Neural cell (in vitro differentiated cells): ENCODE measurements around the gene CNGA3. TPM values are rescaled to one million over a fixed set of nuclear protein-coding genes. Genes with fewer than 3 reads are reported as not detected.

Experiments
- H2AFZ ChIP-seq: fragments of 200-600, 300-800 bp; sonication (generic), shearing (Covaris generic); 2 replicates; pipeline ENCODE4 v1.6.0; 2014; ENCODE audit warnings: low read depth, mild to moderate bottlenecking, antibody characterized with exemption, low read length, moderate library complexity
- H3F3A ChIP-seq: fragments of 200-600 bp; shearing (Covaris generic); 2 replicates; pipeline ENCODE4 v1.6.1; 2016; ENCODE audit warnings: mild to moderate bottlenecking, moderate library complexity, mixed read lengths, antibody characterized with exemption, low read length; ENCODE audit not compliant: insufficient read depth, poor library complexity, severe bottlenecking
- H3K27ac ChIP-seq: fragments of 200-600, 300-800 bp; sonication (generic), shearing (Covaris generic); 2 replicates; pipeline ENCODE4 v1.5.1; 2014; ENCODE audit warnings: mild to moderate bottlenecking, low read length, moderate library complexity
- H3K27me3 ChIP-seq: fragments of 300-800, 200-600 bp; sonication (generic), shearing (Covaris generic); 2 replicates; pipeline ENCODE4 v1.6.0; 2014; ENCODE audit warnings: mild to moderate bottlenecking, low read depth, low read length, moderate library complexity; ENCODE audit not compliant: insufficient read depth
- H3K36me3 ChIP-seq: fragments of 300-800, 200-600 bp; sonication (generic), shearing (Covaris generic); 2 replicates; pipeline ENCODE4 v1.5.1; 2014; ENCODE audit warnings: mild to moderate bottlenecking, antibody characterized with exemption, low read length, moderate library complexity; ENCODE audit not compliant: insufficient read depth
- H3K4me2 ChIP-seq: fragments of 300-800, 200-600 bp; sonication (generic), shearing (Covaris generic); 2 replicates; pipeline ENCODE4 v1.6.0; 2014; ENCODE audit warnings: mild to moderate bottlenecking, low read length
- H3K4me3 ChIP-seq: fragments of 300-800, 200-600 bp; sonication (generic), shearing (Covaris generic); 2 replicates; pipeline ENCODE4 v1.5.1; 2014; ENCODE audit warnings: mild to moderate bottlenecking, low read length, moderate library complexity
- H3K79me2 ChIP-seq: fragments of 200-600 bp; shearing (Covaris generic); replicated peaks from 2 replicates; pipeline ENCODE4 v1.6.0; 2014; ENCODE audit warnings: mild to moderate bottlenecking, low read length, moderate library complexity; ENCODE audit not compliant: insufficient read depth
- H3K9ac ChIP-seq: fragments of 300-800, 200-600 bp; sonication (generic), shearing (Covaris generic); 2 replicates; pipeline ENCODE4 v1.6.1; 2016; ENCODE audit warnings: mild to moderate bottlenecking, low read length, mixed read lengths
- H3K9me2 ChIP-seq: fragments of 200-600 bp; shearing (Covaris generic); 2 replicates; pipeline ENCODE4 v1.6.1; 2016; ENCODE audit warnings: mild to moderate bottlenecking, low read length, mixed read lengths; ENCODE audit not compliant: insufficient read depth
- H3K9me3 ChIP-seq: fragments of 200-600, 300-800 bp; sonication (generic), shearing (Covaris generic); 2 replicates; pipeline ENCODE4 v1.6.1; 2016; ENCODE audit warnings: mild to moderate bottlenecking, mixed run types, low read length, moderate library complexity, mixed read lengths
- H4K20me1 ChIP-seq: fragments of 200-600 bp; shearing (Covaris generic); 2 replicates; pipeline ENCODE4 v1.6.1; 2016; ENCODE audit warnings: mild to moderate bottlenecking, mixed run types; ENCODE audit not compliant: insufficient read depth
- EP300 ChIP-seq: fragments of 450-650 bp; conservative IDR thresholded peaks from 2 replicates; pipeline ENCODE4 v1.6.1; 2014; ENCODE audit warnings: antibody characterized with exemption, mild to moderate bottlenecking, moderate library complexity; ENCODE audit not compliant: poor library complexity, severe bottlenecking
- EZH2 ChIP-seq: fragments of 200-600, 300-800 bp; shearing (Covaris generic), sonication (generic); IDR thresholded peaks from 2 replicates; pipeline ENCODE4 v1.6.1; 2014; ENCODE audit warnings: antibody characterized with exemption, low read length, borderline replicate concordance, mild to moderate bottlenecking; ENCODE audit not compliant: insufficient read depth, poor library complexity, severe bottlenecking
- MXI1 ChIP-seq: fragments of 450-650 bp; conservative IDR thresholded peaks from 2 replicates; pipeline ENCODE4 v1.6.1; 2014; ENCODE audit warnings: antibody characterized with exemption, mild to moderate bottlenecking; ENCODE audit not compliant: poor library complexity, severe bottlenecking
- POLR2AphosphoS5 ChIP-seq: IDR thresholded peaks from 2 replicates; pipeline ENCODE4 v1.6.1; 2012
- RAD21 ChIP-seq: fragments of 450-650 bp; conservative IDR thresholded peaks from 2 replicates; pipeline ENCODE4 v1.6.1; 2014; ENCODE audit warnings: antibody characterized with exemption, mild to moderate bottlenecking, moderate library complexity
- REST ChIP-seq: IDR thresholded peaks from 2 replicates; pipeline ENCODE4 v1.6.1; 2012; ENCODE audit warnings: borderline replicate concordance
- SMC3 ChIP-seq: fragments of 450-650 bp; conservative IDR thresholded peaks from 2 replicates; pipeline ENCODE4 v1.6.1; 2014; ENCODE audit warnings: antibody characterized with exemption, mild to moderate bottlenecking, moderate library complexity; ENCODE audit not compliant: poor library complexity
- TAF1 ChIP-seq: IDR thresholded peaks from 2 replicates; pipeline ENCODE4 v1.6.1; 2012; ENCODE audit warnings: low read depth
- polyA plus RNA-seq: library from polyadenylated mRNA; depleted of rRNA; stranded (reverse); fragments of >200 nt; gene quantifications from 2 replicates; pipeline ENCODE4 v1.2.3, GENCODE V29; 2014
- TF ChIP-seq, protein P1 (sequence below): fragments of 450-650 bp; IDR thresholded peaks from 2 replicates; pipeline ENCODE4 v1.5.1; 2014; ENCODE audit warnings: antibody characterized with exemption, mild to moderate bottlenecking, moderate library complexity; ENCODE audit not compliant: poor library complexity, severe bottlenecking

CNGA3 gene
- polyA plus RNA-seq, 1 donor from 2014 or later, result 0.64 TPM

DNA sequence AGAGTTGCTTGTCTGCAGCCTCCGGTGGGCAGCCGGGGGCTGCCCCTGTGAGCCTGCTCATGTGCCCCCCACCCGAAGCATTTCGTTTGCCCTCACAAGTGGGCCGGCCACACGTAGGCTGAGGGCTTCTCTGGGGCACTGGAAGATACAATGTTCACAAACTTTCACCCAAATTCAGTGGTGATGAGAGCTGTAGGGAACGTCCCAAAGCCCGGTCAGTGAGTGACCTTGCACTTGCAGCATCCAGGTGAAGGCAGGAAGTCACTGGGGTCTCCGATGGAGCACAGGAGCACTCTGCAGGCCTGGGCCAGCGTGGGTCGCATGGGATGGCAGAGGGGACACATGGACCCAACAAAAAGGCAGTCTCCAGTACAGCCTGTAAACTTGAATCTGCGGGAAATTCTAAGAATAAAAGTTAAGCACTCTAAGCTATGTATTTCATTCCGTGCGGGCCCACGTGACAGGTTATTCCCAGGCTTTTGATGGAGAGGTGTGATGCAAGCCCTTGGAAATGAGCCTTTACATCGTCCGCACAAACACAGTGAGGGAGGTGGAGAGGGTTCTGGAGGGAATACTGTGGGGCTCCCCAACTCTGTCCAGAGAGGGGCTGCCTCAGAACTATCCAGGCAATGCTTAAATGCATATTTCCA lies 42.5 kb downstream of the CNGA3 start:
- no peak overlapping the region for H3K9ac ChIP-seq
- no peaks in the 10 kb centered on the region for H3K79me2 ChIP-seq
- no peaks in the 10 kb centered on the region for H4K20me1 ChIP-seq
- no peak overlapping the region for H3K4me2 ChIP-seq
- H3K36me3 ChIP-seq, result no peaks in the 10 kb centered on the region
- H2AFZ ChIP-seq, result no peak overlapping the region
- no peaks in the 10 kb centered on the region for H3F3A ChIP-seq
- no peaks in the 10 kb centered on the region for H3K9me2 ChIP-seq
- TF ChIP-seq, protein P1, sequence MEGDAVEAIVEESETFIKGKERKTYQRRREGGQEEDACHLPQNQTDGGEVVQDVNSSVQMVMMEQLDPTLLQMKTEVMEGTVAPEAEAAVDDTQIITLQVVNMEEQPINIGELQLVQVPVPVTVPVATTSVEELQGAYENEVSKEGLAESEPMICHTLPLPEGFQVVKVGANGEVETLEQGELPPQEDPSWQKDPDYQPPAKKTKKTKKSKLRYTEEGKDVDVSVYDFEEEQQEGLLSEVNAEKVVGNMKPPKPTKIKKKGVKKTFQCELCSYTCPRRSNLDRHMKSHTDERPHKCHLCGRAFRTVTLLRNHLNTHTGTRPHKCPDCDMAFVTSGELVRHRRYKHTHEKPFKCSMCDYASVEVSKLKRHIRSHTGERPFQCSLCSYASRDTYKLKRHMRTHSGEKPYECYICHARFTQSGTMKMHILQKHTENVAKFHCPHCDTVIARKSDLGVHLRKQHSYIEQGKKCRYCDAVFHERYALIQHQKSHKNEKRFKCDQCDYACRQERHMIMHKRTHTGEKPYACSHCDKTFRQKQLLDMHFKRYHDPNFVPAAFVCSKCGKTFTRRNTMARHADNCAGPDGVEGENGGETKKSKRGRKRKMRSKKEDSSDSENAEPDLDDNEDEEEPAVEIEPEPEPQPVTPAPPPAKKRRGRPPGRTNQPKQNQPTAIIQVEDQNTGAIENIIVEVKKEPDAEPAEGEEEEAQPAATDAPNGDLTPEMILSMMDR, result no peak
- TF ChIP-seq TAF1 (no peak), RAD21 (no peak), EP300 (no peak), POLR2AphosphoS5 (no peak), EZH2 (no peak), MXI1 (no peak), SMC3 (no peak)
- no peak overlapping the region for H3K27ac ChIP-seq
- H3K4me3 ChIP-seq, result no peak overlapping the region
- H3K27me3 ChIP-seq, result no peaks in the 10 kb centered on the region
- no peaks in the 10 kb centered on the region for H3K9me3 ChIP-seq

- Histone ChIP-seq H3K9me3 (no peaks in the 10 kb centered on the region), H3K27ac (no peak overlapping the region), H3K4me2 (no peak overlapping the region), H4K20me1 (no peaks in the 10 kb centered on the region), H3K9me2 (no peaks in the 10 kb centered on the region), H3K79me2 (no peaks in the 10 kb centered on the region), H3F3A (no peaks in the 10 kb centered on the region), H2AFZ (no peak overlapping the region), H3K27me3 (no peaks in the 10 kb centered on the region), H3K4me3 (no peak overlapping the region), H3K36me3 (no peaks in the 10 kb centered on the region), H3K9ac (no peak overlapping the region)
- no peak for TF ChIP-seq TAF1
- no peak for TF ChIP-seq EZH2
- TF ChIP-seq POLR2AphosphoS5, result no peak
- TF ChIP-seq MXI1, result no peak
- TF ChIP-seq REST, result no peak
- TF ChIP-seq SMC3, result no peak
- TF ChIP-seq, protein P1, result no peak
- no peak for TF ChIP-seq EP300
- TF ChIP-seq RAD21, result no peak
Observed at GRCh38 chr2:98389251-98389605, 43.0 kb downstream of the CNGA3 start.
